Peyer's patch (tissue), 4 donors: Measurements from ENCODE around the gene VMP1. TPM values are rescaled to one million over a fixed set of nuclear protein-coding genes. Genes with fewer than 3 reads are reported as not detected.

Experiments
- DNase-seq, 3 donors: peaks; one replicate each; pipeline ENCODE4 v3.0.0-alpha.2; 2017 to 2019
- H3K27ac ChIP-seq, 4 donors: fragments of 200-600 bp; sonication (generic); one replicate each; pipeline ENCODE4 v1.5.1; 2016 to 2019
- H3K27me3 ChIP-seq, 2 donors: fragments of 200-600 bp; sonication (generic); one replicate each; pipeline ENCODE4 v1.5.1; 2019
- H3K36me3 ChIP-seq, 3 donors: fragments of 200-600 bp; sonication (generic); one replicate each; pipeline ENCODE4 v1.5.1; 2016 to 2019
- H3K4me1 ChIP-seq, 4 donors: fragments of 200-600 bp; sonication (generic); one replicate each; pipeline ENCODE4 v1.5.1; 2016 to 2019
- H3K4me3 ChIP-seq, 4 donors: fragments of 200-600 bp; sonication (generic); 1 replicate in 3 of 4; 2 replicates in 1 of 4; pipeline ENCODE4 v1.5.1; 2016 to 2019; ENCODE audit warnings: mild to moderate bottlenecking in 1 of 4
- H3K9me3 ChIP-seq, 4 donors: fragments of 200-600 bp; sonication (generic); one replicate each; pipeline ENCODE4 v1.5.1; 2016 to 2019; ENCODE audit warnings: mild to moderate bottlenecking in 1 of 4
- CTCF ChIP-seq, 6 experiments: fragments of 450-650 bp in 4 of 6; fragments of 200-600 bp in 2 of 6; sonication (generic) in 1 of 6; IDR thresholded peaks; one replicate each; pipeline ENCODE4 v1.5.1; 2017 to 2019; ENCODE audit warnings: antibody characterized with exemption in 6 of 6, mild to moderate bottlenecking in 3 of 6, moderate library complexity in 1 of 6
- POLR2A ChIP-seq, 2 donors: fragments of 450-650 bp; IDR thresholded peaks; one replicate each; pipeline ENCODE4 v1.5.1; 2017; ENCODE audit warnings: antibody characterized with exemption in 2 of 2, mild to moderate bottlenecking in 2 of 2, moderate library complexity in 2 of 2
- total RNA-seq, 4 donors: library from RNA; depleted of rRNA; stranded (reverse); fragments of >200 nt; gene quantifications; one replicate each; pipeline ENCODE4 v1.1.0, GENCODE V29; 2016

The VMP1 gene
- total RNA-seq, 4 donors from 2014 or later: 228 to 366 (median 332) TPM

- no peak for DNase-seq
- H3K36me3 ChIP-seq: no peaks in the 10 kb centered on the region
- no peak overlapping the region for H3K27ac ChIP-seq
- TF ChIP-seq POLR2A (IDR thresholded peaks at IDR 0.05) (no peak), CTCF (IDR thresholded peaks at IDR 0.05) (no peak)
- H3K27me3 ChIP-seq: no peaks in the 10 kb centered on the region
- H3K9me3 ChIP-seq: no peaks in the 10 kb centered on the region
- peaks cover 0 to 18% (median 0%) of the 10 kb centered on the region in 4 donors for H3K4me1 ChIP-seq
- no peak overlapping the region for H3K4me3 ChIP-seq
Observed at GRCh38 chr17:59727817-59728533, 20.5 kb downstream of the VMP1 start.

GRCh38 chr17:59730268-59730834 lies 22.9 kb downstream of the VMP1 start:
- no peaks in the 10 kb centered on the region for H3K9me3 ChIP-seq
- no peak for DNase-seq
- no peak overlapping the region for H3K27ac ChIP-seq
- H3K4me1 ChIP-seq: peaks cover 0 to 2% (median 0%) of the 10 kb centered on the region in 4 donors
- peaks cover 0 to under 1% (median 0%) of the 10 kb centered on the region in 3 donors for H3K36me3 ChIP-seq
- H3K4me3 ChIP-seq: no peak overlapping the region
- no peaks in the 10 kb centered on the region for H3K27me3 ChIP-seq
- no peak for TF ChIP-seq CTCF (IDR thresholded peaks at IDR 0.05)
- no peak for TF ChIP-seq POLR2A (IDR thresholded peaks at IDR 0.05)

DNA sequence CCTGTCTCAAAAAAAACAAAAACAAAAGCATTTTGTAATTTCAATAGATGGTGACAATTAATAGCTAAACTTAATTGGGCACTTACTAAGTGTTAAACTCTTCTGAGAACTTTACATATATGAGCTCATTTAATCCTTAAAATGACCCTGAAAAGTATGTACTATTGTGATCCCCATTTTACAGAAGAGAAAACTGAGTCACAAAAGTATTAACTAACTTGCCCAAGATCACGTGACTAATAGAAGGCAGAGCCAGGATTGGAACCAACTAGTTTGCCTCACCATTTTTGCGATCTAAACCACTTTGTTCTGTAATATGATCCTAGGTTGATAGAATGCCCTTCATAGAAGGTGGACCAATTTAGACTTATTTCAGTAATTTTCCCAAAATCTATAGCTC lies 26.2 kb downstream of the VMP1 start:
- Histone ChIP-seq H3K9me3 (no peaks in the 10 kb centered on the region), H3K27ac (no peak overlapping the region), H3K4me1 (peaks cover 0 to 4% (median 0%) of the 10 kb centered on the region in 4 donors), H3K36me3 (peaks cover 0 to 27% (median 0%) of the 10 kb centered on the region in 3 donors), H3K4me3 (no peak overlapping the region), H3K27me3 (no peaks in the 10 kb centered on the region)
- TF ChIP-seq CTCF (IDR thresholded peaks at IDR 0.05): no peak
- no peak for TF ChIP-seq POLR2A (IDR thresholded peaks at IDR 0.05)
- no peak for DNase-seq

- Histone ChIP-seq H3K9me3 (no peaks in the 10 kb centered on the region), H3K27ac (no peak overlapping the region), H3K4me3 (no peak overlapping the region), H3K27me3 (no peaks in the 10 kb centered on the region), H3K36me3 (peaks cover 0 to 27% (median 0%) of the 10 kb centered on the region in 3 donors), H3K4me1 (peaks cover 0 to 4% (median 0%) of the 10 kb centered on the region in 4 donors)
- DNase-seq: no peak
- no peak for TF ChIP-seq CTCF (IDR thresholded peaks at IDR 0.05)
- TF ChIP-seq POLR2A (IDR thresholded peaks at IDR 0.05): no peak
Observed at GRCh38 chr17:59734226-59734625, 26.8 kb downstream of the VMP1 start.

DNA sequence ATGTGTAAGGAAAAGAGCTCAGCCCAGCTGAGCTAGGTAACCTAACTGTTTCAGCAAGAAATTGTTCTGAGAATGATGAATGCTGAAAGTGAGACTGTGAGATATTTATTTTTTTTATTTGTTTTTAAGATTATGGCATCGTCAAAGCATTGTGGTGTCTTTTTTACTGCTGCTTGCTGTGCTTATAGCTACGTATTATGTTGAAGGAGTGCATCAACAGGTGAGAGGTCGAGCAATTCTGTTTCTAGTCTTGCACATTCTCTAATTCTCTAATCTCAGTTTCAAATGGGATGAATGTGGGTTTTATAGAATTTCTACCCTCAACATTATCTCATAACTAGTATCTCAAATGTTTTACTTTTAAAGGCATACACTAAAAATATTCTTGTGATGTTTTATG lies 29.9 kb downstream of the VMP1 start:
- no peak overlapping the region for H3K27ac ChIP-seq
- DNase-seq: no peak
- H3K27me3 ChIP-seq: no peaks in the 10 kb centered on the region
- TF ChIP-seq CTCF (IDR thresholded peaks at IDR 0.05) (no peak), POLR2A (IDR thresholded peaks at IDR 0.05) (no peak)
- peaks cover 0 to 4% (median 0%) of the 10 kb centered on the region in 4 donors for H3K4me1 ChIP-seq
- H3K36me3 ChIP-seq: peaks cover 0 to 28% (median 0%) of the 10 kb centered on the region in 3 donors
- no peak overlapping the region for H3K4me3 ChIP-seq
- no peaks in the 10 kb centered on the region for H3K9me3 ChIP-seq
